HG03045 (cell line): ENCODE results near the gene CHD3.

Experiments used
- ATAC-seq: cut with Tn5 transposase; IDR thresholded peaks from one replicate; pipeline ENCODE4 v1.9.1; 2021; ENCODE audit warnings: mild to moderate bottlenecking, moderate library complexity; ENCODE audit not compliant: unreplicated experiment

The CHD3 gene

GRCh38 chr17:7864995-7865650, 23.5 kb upstream of the CHD3 start:
- ATAC-seq, result no peak

- ATAC-seq, result no peak
Measured at GRCh38 chr17:7867881-7868329, 20.7 kb upstream of the CHD3 start.

GRCh38 chr17:7873051-7873450, 15.5 kb upstream of the CHD3 start:
- ATAC-seq, result no peak

GRCh38 chr17:7875804-7876370, 12.7 kb upstream of the CHD3 start:
- ATAC-seq, result no peak

GRCh38 chr17:7878234-7878633, 10.4 kb upstream of the CHD3 start:
- no peak for ATAC-seq

GRCh38 chr17:7880076-7880868, 8.3 kb upstream of the CHD3 start:
- no peak for ATAC-seq

GRCh38 chr17:7881276-7882054, 7.1 kb upstream of the CHD3 start:
- ATAC-seq, result no peak

- ATAC-seq, result no peak
Measured at GRCh38 chr17:7882068-7882467, 6.5 kb upstream of the CHD3 start.

GRCh38 chr17:7882629-7883028, 6.0 kb upstream of the CHD3 start:
- ATAC-seq, result no peak

- no peak for ATAC-seq
Measured at GRCh38 chr17:7883781-7884386, 4.7 kb upstream of the CHD3 start.

- ATAC-seq, result no peak
Measured at GRCh38 chr17:7884581-7885366, 3.8 kb upstream of the CHD3 start.

- ATAC-seq, result peak; percentile 32
Measured at GRCh38 chr17:7885367-7886226, 3.0 kb upstream of the CHD3 start.

- ATAC-seq, result no peak
Measured at GRCh38 chr17:7886227-7887037, 2.2 kb upstream of the CHD3 start.

GRCh38 chr17:7887038-7887481, 1.5 kb upstream of the CHD3 start:
- no peak for ATAC-seq

GRCh38 chr17:7887482-7888183, 956 bp upstream of the CHD3 start:
- peak; percentile 43 for ATAC-seq

- no peak for ATAC-seq
Measured at GRCh38 chr17:7889166-7889955, 772 bp downstream of the CHD3 start.
